ENCODE data around the gene UBLCP1.

UBLCP1 gene

DNA sequence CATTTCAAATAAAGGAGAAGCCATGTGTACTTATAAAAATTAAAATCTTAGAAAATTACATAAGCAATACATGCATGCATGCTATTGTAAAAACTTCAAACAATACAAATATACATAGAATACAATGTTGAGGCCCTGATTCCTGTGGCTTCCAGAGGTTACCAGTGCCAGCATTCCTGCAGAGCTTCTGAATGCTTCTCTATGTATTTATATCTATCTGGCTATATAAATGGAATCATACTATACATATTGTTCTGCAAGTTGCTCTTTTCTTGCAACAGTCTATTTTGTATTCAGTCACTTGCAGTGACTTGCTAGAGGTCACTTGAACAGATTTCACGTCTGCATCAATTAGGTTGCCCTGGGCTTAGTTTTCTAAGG, 70.4 kb downstream of the UBLCP1 start:
- in situ Hi-C loops (cut with MboI; ENCODE audit: low pct_unique_long_range_greater_than_20kb, low sequenced_read_pairs), result no loop called here

More for the DNA sequence above, 70.4 kb downstream of the UBLCP1 start:
- DNase-seq, result no peak

Data from KBM-7 (cell line).